Measurements from ENCODE around the gene EFHC1.
"Not testable (repeated sequence)": the region's sequence is repeated elsewhere in the genome, so short reads cannot be mapped to it uniquely, and the experiment has no call there.

Gene EFHC1

GRCh38 chr6:52377538-52378221 is 42.5 kb upstream of the EFHC1 start:
- TF ChIP-seq, protein P1, sequence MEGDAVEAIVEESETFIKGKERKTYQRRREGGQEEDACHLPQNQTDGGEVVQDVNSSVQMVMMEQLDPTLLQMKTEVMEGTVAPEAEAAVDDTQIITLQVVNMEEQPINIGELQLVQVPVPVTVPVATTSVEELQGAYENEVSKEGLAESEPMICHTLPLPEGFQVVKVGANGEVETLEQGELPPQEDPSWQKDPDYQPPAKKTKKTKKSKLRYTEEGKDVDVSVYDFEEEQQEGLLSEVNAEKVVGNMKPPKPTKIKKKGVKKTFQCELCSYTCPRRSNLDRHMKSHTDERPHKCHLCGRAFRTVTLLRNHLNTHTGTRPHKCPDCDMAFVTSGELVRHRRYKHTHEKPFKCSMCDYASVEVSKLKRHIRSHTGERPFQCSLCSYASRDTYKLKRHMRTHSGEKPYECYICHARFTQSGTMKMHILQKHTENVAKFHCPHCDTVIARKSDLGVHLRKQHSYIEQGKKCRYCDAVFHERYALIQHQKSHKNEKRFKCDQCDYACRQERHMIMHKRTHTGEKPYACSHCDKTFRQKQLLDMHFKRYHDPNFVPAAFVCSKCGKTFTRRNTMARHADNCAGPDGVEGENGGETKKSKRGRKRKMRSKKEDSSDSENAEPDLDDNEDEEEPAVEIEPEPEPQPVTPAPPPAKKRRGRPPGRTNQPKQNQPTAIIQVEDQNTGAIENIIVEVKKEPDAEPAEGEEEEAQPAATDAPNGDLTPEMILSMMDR (IDR thresholded peaks at IDR 0.05; ENCODE audit: borderline replicate concordance, insufficient read depth, low read depth, low read length), result no peak
- no peak overlapping the region for H3K4me3 ChIP-seq (ENCODE audit: low read depth, low read length)

GRCh38 chr6:52381249-52381648 is 38.9 kb upstream of the EFHC1 start:
- TF ChIP-seq, protein P1 (IDR thresholded peaks at IDR 0.05; ENCODE audit: borderline replicate concordance, insufficient read depth, low read depth, low read length), result no peak
- no peak overlapping the region for H3K4me3 ChIP-seq (ENCODE audit: low read depth, low read length)

- H3K4me3 ChIP-seq (ENCODE audit: low read depth, low read length), result no peak overlapping the region
- TF ChIP-seq, protein P1 (IDR thresholded peaks at IDR 0.05; ENCODE audit: borderline replicate concordance, insufficient read depth, low read depth, low read length), result no peak
These were observed 35.9 kb upstream of the EFHC1 start for GRCh38 chr6:52384145-52384766.

DNA sequence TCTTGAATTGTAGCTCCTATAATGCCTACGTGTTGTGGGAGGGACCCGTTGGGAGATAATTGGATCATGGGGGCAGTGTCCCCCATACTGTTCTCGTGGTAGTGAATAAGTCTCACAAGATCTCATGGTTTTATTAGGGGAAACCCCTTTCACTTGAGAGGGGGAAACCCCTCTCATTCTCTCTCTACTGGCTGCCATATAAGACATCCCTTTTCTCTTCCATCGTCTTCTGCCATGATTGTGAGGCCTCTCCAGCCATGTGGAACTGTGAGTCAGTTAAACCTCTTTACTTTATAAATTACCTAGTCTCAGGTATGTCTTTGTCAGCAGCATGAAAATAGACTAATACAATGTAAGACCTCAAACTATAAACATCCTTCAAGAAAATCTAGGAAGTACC is 35.1 kb upstream of the EFHC1 start:
- no peak overlapping the region for H3K4me3 ChIP-seq (ENCODE audit: low read depth, low read length)
- TF ChIP-seq, protein P1 (IDR thresholded peaks at IDR 0.05; ENCODE audit: borderline replicate concordance, insufficient read depth, low read depth, low read length), result no peak

- not testable (repeated sequence) for H3K4me3 ChIP-seq (ENCODE audit: low read depth, low read length)
These were observed 32.0 kb upstream of the EFHC1 start for GRCh38 chr6:52388119-52388518.

DNA sequence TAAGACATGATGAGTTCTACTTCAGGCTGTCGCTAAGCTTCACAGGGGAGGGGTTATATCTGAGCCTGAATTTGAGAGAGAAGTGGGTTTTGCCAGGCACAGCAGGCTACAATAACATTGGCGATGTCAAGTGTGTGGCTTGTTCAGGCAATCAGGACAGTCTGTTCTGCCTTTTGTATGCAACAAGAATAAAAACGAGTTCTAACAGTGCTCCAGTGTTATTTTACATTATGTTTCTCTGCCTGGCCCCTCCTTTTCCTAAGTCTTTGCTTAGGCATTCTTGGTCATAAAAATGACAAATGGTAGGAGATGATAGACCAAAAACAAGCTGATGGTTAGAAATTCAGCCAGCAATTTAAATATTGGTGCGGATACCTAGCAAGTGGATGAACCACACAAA is 31.4 kb upstream of the EFHC1 start:
- TF ChIP-seq, protein P1 (IDR thresholded peaks at IDR 0.05; ENCODE audit: borderline replicate concordance, insufficient read depth, low read depth, low read length), result no peak
- no peak overlapping the region for H3K4me3 ChIP-seq (ENCODE audit: low read depth, low read length)

GRCh38 chr6:52389264-52389625 is 30.9 kb upstream of the EFHC1 start:
- TF ChIP-seq, protein P1 (IDR thresholded peaks at IDR 0.05; ENCODE audit: borderline replicate concordance, insufficient read depth, low read depth, low read length), result no peak
- H3K4me3 ChIP-seq (ENCODE audit: low read depth, low read length), result no peak overlapping the region

Measured in GM12875 (cell line).